HG03103 (cell line): Measurements from ENCODE around the gene DTNBP1.

Experiments used
- ATAC-seq: cut with Tn5 transposase; IDR thresholded peaks from one replicate; pipeline ENCODE4 v1.9.1; 2021; ENCODE audit warnings: low read depth; ENCODE audit not compliant: unreplicated experiment

DTNBP1 gene

DNA sequence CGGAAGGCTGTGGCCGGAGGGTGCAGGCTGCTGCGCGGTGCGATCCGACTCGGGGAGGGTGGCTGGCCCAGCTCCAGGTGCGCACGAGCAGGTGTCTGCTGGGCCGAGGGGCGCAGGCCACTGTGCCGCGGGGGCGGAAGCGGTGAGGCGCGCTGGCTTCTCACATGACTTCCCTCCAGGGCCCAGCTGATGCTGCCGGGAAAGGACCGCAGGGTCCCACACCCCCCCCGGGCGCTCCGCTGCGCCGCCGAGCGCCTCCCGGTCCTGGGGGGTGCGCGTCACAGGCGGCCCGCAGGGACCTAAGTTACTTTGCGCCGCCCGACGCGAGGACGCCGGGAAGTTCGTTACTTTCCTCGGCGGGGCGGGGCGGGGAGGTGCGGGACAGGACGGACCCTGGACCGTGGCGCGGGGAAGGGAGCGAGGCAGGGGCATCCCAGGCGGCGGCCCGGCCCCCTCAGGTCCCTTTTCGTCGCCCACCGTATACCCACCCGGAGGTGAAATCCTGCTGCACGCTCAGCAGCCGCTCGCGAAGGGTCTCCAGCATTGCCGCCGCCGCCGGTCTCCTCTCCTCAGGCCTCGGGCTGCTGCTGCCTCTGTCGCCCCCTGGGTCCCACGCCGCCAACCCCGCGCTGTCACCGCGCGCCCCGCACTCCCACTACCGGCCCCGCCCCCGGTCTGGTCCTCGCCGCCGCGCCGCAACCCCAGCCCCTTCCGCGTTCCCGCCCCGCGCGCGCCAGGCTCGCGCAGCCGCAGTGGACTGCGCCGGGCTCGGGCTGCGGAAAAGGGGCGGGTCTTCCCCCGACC lies at the start of gene DTNBP1:
TSS of gene DTNBP1 (minus strand) at position 703 of the 804 bp plus-strand sequence. CDS start at position 544, 159 bp downstream.
- peak; percentile 59 for ATAC-seq

DNA sequence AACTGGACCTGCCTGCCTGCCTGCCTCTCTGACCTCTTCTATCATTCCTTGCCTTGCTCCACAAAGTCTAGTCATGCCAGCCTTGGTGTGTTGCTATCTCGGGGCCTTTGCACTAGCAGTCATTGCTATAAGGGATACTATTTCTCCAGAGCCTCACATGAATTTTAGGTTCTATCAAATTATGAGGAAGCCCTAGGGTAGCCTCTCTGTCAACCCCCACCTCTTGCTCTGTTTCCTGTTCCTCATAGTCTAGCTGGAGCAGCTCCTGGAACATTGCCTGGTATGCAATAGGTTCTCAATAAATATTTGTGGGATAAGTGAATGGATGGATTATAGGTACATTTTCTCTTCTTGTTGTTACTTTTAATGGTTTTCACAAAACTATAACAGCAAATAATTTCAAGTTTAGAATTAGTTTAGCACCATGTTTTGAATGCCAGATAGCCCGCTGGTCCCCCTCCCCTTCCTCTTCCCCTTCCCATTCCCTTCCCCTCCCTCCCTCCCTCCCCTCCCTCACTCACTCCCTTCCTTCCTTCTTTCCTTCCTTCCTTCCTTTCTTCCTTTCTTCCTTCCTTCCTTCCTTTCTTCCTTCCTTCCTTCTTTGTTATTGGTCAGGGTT lies 46.9 kb upstream of the DTNBP1 start:
- ATAC-seq: no peak

DNA sequence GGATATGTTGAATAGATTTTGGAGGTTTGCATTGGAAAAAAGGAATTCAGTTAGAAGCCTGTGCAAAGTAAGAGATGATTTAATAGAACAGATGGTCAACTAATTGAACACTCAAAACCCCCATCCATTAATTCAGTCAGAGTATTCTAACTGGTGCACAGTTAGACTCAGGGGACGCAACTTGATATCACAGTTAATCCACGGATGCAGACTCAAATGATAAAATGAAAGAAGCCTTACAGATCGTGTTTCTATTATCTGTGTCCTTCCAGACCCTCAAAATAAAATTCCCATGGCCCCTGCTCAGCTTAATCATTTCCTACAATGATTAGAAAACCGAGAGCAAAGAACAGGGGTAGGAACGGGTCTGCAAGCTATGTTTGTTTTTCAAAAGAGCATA lies 45.4 kb upstream of the DTNBP1 start:
- ATAC-seq: no peak

- ATAC-seq: no peak
Observed at GRCh38 chr6:15705981-15706380, 43.2 kb upstream of the DTNBP1 start.

DNA sequence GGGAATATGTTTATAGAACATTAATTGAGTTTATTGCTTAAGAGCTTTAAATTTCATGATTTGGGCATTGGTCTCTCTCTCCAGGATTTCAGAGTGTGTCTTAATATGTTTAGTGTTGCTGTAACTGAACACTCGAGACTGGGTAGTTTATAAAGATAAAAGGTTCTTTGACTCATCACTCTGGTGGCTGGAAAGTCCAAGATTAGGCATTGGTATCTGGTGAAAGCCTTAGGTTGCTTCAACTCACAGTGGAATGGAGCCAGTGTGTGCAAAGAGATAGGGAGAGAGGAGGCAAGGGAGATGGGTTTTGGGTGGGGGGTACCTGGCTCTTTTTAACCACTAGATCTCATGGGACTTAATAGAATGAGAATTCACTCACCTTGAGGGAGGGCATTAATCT lies 35.6 kb upstream of the DTNBP1 start:
- no peak for ATAC-seq

DNA sequence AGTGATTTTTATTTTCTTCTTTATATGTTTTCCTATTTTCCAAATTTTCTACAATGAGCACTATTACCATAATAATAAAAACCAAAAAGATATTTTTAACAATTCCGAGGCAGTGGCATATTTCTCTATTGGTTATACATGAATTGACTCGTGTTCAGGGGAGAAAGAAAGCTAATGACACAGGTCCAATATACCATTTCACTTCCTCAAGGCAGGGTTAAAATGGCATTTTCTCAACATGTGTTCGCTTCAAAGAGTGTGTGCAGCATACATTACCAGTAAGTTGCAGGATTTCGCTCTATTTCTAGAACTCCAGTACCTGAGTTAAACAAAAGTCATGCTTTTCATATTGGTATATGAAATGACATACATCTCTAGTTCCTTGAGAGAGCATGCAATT lies 35.1 kb upstream of the DTNBP1 start:
- ATAC-seq: no peak

- peak; percentile 85 for ATAC-seq
Observed at GRCh38 chr6:15691250-15691869, 28.5 kb upstream of the DTNBP1 start.

GRCh38 chr6:15690510-15690909 lies 27.7 kb upstream of the DTNBP1 start:
- no peak for ATAC-seq

GRCh38 chr6:15689586-15690482 lies 27.0 kb upstream of the DTNBP1 start:
- no peak for ATAC-seq

DNA sequence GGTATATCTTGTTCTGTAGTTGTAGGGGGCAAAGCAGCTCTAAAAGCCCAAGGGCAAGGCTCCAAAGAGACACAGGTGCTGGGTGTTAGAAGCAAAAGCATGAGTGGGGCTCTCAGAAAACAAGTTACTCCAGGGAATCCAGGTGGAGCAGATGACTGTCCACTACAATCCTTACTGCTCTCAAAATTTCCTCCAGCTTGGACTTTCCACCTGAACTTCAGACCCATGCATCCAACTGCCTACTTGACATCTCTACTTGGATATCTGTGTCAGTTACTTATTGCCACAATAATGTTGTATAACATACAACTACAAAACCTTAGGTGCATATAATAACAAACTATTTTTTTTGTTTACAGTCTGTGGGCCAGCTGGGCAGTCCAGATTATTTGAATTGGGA lies 22.8 kb upstream of the DTNBP1 start:
- no peak for ATAC-seq

DNA sequence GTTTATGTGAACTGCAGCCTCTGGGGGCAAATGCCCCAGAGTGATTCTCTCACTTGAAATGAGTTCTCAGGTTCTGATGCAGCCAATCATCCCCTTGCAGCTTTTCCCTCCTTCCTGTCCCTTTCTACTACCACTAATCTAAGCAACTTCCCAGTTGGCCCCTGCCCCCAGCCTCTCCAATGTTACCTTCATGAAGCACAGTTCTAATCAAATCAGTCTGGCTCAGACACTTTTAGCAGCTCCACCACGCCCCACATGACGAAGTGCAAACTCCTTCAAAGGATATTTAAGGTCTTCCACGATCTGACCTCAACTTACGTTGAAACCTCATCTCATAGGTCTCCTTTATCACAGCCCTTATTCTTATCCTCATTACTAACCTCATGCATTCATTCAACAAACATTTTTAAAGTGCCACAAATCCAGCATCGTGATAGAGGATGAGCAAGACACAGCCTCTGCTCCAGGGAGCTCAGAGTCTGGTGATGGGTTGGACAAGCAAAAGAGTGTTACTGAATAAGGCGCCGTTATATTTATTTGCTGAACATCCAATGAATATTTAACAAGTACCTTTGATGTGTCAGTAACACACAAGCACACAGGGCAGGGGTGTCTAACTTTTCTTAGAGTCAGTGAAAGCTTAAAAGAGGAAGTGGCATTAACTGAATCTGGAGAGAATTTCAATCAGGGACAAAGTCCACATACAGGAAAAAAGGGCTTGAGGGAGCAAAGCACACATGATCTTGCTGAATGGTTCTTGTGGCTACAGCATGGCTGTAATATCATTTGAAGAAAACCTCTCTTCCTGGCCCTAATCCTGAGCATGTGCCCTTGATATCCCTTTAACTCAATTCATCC lies 20.4 kb upstream of the DTNBP1 start:
- no peak for ATAC-seq

GRCh38 chr6:15681946-15682345 lies 19.1 kb upstream of the DTNBP1 start:
- ATAC-seq: no peak

GRCh38 chr6:15678514-15678913 lies 15.7 kb upstream of the DTNBP1 start:
- ATAC-seq: no peak

DNA sequence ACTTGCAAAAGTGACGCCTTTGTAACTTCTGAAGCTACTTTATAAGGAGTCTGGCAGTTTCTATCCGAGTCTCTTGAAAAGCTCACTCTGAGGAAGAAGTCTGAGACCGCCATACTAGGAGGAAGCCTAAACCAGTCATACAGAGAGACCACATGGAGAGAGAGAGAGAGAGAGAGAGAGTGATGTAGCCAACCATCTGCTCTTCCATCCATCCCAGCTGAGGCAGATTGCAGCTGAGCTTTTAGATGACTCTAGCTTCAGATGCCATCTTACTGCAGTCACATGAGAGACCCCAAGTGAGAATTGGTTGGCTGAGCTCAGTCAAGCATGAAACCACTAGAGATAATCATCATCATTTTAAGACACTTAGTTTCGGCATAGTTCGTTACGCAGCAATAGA lies 15.0 kb upstream of the DTNBP1 start:
- no peak for ATAC-seq

GRCh38 chr6:15675536-15676220 lies 12.8 kb upstream of the DTNBP1 start:
- ATAC-seq: no peak

DNA sequence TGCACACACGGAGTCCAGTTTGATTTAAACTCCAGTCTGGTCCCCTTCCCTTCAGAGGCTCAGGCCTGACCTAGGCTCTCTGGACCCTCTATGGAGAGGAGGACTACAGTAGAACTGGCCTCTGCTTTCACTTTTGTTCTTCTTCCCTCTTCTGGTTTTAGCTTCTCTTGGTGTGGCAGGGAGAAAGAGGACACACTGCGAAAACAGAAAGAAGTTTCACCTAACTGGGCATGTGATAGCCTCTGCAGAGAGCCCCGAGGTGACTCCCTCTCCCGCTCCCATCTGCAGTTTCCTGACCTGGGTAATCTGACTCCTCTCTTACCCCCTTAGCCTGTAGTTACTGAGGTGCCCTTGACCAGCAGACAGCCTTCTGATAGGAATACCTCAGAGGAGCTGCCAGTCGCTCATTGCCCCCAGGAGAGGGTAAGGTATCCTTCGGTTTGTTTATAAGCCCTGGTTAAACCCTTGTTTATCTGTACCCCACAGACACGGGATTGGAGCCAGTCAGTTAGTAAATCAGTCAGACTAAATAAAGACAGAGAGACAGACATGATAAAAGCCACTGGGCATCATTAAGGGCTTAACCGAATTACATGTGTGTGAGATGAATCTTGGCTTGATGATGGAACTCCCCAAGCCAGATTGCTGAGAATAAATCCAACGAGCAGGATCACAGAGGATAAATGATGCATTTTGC lies 12.0 kb upstream of the DTNBP1 start:
- ATAC-seq: no peak

- ATAC-seq: no peak
Observed at GRCh38 chr6:15673666-15674065, 10.8 kb upstream of the DTNBP1 start.

- no peak for ATAC-seq
Observed at GRCh38 chr6:15672818-15673217, 10.0 kb upstream of the DTNBP1 start.

DNA sequence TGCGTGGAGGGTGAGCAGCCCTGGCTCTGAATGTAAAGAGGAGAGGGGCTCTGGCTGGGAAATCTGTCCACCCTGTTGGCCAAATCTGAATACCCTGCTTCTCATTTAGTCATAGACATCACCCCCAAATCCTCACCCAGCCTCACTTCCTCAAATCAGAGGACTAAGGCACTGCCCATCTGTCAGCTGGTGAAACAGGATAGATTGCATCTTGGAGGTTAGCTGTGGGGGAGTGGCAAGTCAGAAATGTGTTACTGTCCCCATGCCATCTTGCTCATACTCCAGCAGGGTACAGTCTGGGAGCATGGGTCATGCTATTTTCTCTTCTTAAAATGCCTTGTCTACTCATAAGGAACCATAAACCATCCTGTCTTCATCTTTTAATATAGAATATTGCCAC lies 9.5 kb upstream of the DTNBP1 start:
- ATAC-seq: no peak
